Kidney epithelial cell (primary cell): Measurements from ENCODE around the gene GPR142. TPM values are rescaled to one million over a fixed set of nuclear protein-coding genes. Genes with fewer than 3 reads are reported as not detected.

Experiments used
- DNase-seq: peaks from one replicate; pipeline ENCODE4 v3.0.0-alpha.2; 2010; ENCODE audit warnings: low read depth
- H3K27me3 ChIP-seq: 2 replicates; pipeline ENCODE4 v1.6.0; 2011; ENCODE audit warnings: low read length; ENCODE audit not compliant: control insufficient read depth, insufficient read depth
- H3K36me3 ChIP-seq: 2 replicates; pipeline ENCODE4 v1.5.1; 2011; ENCODE audit warnings: low read length; ENCODE audit not compliant: control insufficient read depth, insufficient read depth
- H3K4me3 ChIP-seq: 2 replicates; pipeline ENCODE4 v1.5.1; 2011; ENCODE audit warnings: low read depth, mild to moderate bottlenecking, control low read depth, low read length
- CTCF ChIP-seq: IDR thresholded peaks from 2 replicates; pipeline ENCODE4 v1.5.1; 2011; ENCODE audit warnings: mild to moderate bottlenecking, moderate library complexity, low read length, control low read depth, inconsistent platforms; ENCODE audit not compliant: insufficient read depth, poor library complexity, severe bottlenecking
- total RNA-seq: library from RNA; depleted of rRNA; stranded (reverse); fragments of >200 nt; gene quantifications from 2 replicates; pipeline ENCODE4 v1.2.3, GENCODE V29; 2015

Gene GPR142
- total RNA-seq, 1 donor from 2014 or later, result not detected

- Histone ChIP-seq H3K36me3 (no peaks in the 10 kb centered on the region), H3K27me3 (peaks cover 76% of the 10 kb centered on the region), H3K4me3 (no peak overlapping the region)
- TF ChIP-seq CTCF, result no peak
- no peak for DNase-seq
These were observed 13.8 kb upstream of the GPR142 start for GRCh38 chr17:74353446-74354060.

GRCh38 chr17:74354123-74354522 is 13.2 kb upstream of the GPR142 start:
- peak; percentile 61 for TF ChIP-seq CTCF
- no peak for DNase-seq
- Histone ChIP-seq H3K27me3 (peaks cover 73% of the 10 kb centered on the region), H3K4me3 (no peak overlapping the region), H3K36me3 (no peaks in the 10 kb centered on the region)

- no peak for DNase-seq
- Histone ChIP-seq H3K36me3 (no peaks in the 10 kb centered on the region), H3K4me3 (no peak overlapping the region), H3K27me3 (peaks cover 73% of the 10 kb centered on the region)
- TF ChIP-seq CTCF, result no peak
These were observed 12.7 kb upstream of the GPR142 start for GRCh38 chr17:74354561-74354960.

- Histone ChIP-seq H3K27me3 (peaks cover 78% of the 10 kb centered on the region), H3K4me3 (no peak overlapping the region)
These were observed 12.2 kb upstream of the GPR142 start for GRCh38 chr17:74355065-74355464.

GRCh38 chr17:74356646-74357465 is 10.4 kb upstream of the GPR142 start:
- Histone ChIP-seq H3K36me3 (no peaks in the 10 kb centered on the region), H3K27me3 (peaks cover 85% of the 10 kb centered on the region), H3K4me3 (no peak overlapping the region)
- no peak for DNase-seq
- TF ChIP-seq CTCF, result no peak

More at GRCh38 chr17:74355065-74355464, 12.2 kb upstream of the GPR142 start:
- no peak for DNase-seq
- H3K36me3 ChIP-seq, result no peaks in the 10 kb centered on the region
- TF ChIP-seq CTCF, result no peak
